Measurements from ENCODE around the gene ZNF124.

GRCh38 chr1:247164694-247165093 is 7.1 kb downstream of the ZNF124 start:
- TF ChIP-seq POLR2AphosphoS5 (IDR thresholded peaks at IDR 0.05; ENCODE audit: borderline replicate concordance, low read depth, low read length) (no peak), EZH2 (IDR thresholded peaks at IDR 0.05) (no peak), FOXP2 (optimal IDR thresholded peaks at IDR 0.05; ENCODE audit: control extremely low read depth, extremely low read length, insufficient read depth) (no peak)
